ENCODE data around the gene TMEM198.

Gene TMEM198

DNA sequence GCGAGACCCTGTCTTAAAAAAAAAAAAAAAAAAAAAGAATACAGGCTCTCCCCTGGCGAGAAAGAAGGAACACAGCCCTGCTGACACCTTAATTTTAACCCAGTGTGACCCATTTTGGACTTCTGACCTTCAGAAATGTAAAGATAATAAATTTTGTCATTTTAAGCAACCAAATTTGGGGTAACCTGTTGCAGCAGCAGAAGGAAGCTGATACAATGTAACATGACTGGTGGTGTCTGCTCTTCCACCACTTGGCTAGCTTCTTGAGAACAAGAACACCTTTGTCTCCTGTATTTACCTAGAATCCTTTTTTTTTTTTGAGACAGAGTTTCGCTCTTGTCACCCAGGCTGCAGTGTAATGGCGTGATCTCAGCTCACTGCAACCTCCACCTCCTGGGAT is 47.3 kb downstream of the TMEM198 start:
- DNase-seq, result no peak

DNA sequence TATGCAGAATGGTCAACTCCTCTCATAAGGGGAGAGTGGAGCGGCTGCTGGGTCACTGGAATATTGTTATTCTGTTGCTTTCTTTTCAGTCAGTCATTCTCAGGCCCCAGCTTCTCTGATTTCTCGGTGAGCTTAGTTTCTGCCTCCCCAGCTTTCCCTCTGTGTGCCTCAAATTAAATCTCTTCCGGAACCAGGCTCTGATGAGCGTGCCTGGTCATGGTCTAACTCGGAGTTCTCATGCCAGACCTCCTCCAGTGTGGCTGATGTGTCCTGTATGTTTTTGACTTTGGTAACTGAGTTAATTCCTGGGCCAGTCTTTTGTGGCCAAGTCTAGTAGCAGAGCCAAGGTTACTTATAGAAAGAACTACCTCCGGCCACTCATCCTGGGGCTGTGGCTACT is 48.9 kb downstream of the TMEM198 start:
- DNase-seq, result no peak

DNA sequence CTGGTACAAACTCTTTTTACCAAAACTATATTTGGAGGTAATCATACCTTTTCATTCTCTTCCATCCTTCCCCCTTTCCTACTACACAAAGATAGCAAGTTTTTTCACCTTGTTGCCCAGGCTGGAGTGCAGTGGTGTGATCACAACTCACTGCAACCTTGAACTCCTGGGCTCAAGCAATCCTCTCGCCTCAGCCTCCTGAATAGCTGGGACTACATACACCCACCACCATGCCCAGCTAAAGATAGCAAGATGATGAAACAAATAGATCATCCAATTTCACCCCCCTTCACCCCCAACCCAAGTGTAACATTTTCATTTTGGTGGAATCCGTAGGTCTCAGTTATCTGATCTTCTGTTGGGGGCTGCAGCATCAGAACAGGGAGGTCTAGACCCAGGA is 49.3 kb downstream of the TMEM198 start:
- no peak for DNase-seq

DNA sequence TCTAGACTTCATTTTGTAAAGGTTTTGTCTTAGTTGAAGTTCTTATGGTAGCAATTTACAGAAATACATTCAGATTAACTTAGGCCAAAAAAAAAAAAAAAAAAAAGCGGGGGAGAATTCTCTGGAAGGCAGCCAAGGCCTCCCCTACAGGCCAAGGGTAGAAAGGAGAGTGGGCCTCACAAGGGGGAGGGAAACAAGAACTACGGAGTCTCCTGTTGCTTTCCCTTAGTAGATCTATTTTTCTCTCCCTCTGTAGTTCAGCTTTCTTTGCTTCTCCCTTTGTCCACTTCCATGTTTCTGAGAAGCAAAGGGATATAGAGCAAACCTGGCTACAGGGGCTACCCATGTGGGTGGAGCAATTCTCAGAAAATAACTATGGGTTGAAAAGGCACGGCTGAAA is 51.4 kb downstream of the TMEM198 start:
- peak; percentile 79 for DNase-seq

DNA sequence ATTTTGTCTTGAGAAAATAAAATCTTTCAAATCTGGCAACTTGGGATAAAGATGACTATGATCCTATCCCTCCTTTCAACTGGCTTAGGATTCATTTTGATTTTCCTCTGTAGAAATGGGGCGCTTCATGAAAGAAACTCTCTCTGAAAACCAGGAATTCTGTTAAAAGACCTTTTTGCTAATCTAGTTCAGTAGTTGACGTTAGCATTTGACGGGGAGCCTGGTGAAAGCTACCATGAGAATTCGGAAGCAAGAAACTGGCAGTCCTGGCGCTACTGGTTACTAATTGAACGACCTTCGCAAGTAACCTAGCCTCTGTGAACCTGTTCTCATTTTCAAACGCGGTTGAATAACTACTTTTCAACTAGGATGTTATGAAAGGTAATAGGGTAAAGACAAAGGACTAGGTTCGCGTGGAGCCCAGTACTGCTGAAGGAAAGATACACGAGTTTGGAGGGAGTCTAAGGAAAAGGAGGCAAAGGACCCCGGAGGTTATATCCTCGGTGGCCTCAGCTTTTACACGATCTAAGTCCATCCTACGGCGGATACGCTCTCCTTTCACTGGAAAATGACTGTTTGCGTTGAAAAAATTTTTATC is 53.2 kb downstream of the TMEM198 start:
- DNase-seq, result no peak

DNA sequence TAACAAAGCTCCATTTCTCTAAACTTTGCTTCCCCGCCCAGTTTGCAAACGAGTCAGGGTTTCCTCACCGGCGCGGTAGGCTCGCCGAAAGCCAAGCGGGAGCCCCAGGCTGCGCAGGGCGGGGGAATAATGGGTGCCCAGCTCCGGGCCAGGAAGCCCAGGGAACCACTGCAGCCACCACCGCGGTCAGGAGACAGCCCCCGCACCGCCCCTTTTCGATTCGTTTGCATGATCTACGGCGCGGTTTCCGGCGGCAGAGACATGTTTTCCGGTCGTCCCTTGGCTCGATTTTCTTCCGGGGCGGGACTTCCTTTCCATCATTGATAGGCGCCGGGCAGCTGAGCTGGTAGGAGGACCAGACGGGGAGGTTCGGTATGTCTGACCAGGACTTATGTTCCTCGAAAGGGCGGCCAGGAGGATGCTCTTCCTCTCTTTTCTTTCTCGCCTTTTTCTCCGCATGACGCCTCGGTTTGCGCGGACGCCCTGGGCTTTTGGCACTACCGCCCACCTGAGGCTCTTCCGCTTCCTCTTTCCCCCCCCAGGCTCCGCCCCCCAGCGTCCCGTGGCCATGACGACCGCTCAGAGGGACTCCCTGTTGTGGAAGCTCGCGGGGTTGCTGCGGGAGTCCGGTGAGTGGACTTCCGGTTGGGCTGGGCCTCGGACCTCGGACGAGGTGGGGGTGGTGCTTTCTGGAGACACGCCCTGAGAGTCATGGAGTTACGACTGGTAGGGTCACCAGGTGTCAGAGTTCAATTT is 53.9 kb downstream of the TMEM198 start, which contains the start of gene STK11IP:
TSS of gene STK11IP (plus strand) at position 306 of the 756 bp plus-strand sequence. CDS start at position 569, 263 bp downstream.
- DNase-seq, result peak; percentile 97

DNA sequence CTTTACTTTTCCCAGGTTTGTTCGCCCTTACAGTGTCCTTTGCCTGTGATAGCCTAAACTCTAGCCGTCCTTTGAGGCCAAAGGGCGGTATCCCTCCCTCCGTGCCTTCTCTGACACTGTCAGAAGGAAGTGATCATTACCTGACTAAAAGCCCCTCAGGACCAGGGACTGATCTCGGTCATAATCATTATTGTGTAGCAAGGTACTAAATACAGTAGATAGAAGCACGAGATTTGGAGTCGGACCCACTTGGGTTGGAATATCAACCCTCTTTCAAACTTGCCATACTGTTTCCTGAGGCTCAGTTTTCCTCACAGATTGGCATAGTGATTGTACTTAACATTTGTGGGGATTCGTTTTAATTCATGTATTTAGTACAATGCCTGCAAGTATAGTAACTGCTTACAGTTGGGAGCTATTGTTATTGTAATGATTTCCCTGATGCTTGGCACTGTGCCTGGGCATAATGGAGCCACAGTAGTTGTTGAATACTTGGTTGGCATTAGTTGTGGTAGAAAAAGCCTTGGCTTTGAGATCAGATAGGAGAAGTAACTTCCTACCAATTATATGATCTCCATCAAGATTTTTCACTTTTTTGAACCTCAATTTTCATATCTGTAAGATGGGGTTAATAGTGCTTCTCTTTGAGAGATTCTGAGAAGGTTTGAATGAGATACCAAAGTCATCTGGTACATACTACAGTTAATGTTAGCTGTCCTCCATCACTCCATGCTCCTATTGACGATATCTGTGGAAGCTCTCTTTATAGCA is 54.7 kb downstream of the TMEM198 start:
- DNase-seq, result no peak

All from left hindlimb (tissue), 1 donor.